HepG2 (cell line): Measurements from ENCODE around the gene KAT14. TPM values are rescaled to one million over a fixed set of nuclear protein-coding genes. Genes with fewer than 3 reads are reported as not detected.

Source experiments
- ATM ChIP-seq: fragments of 450-650 bp; IDR thresholded peaks from 2 replicates; pipeline ENCODE4 v1.7.1; 2017; ENCODE audit warnings: mild to moderate bottlenecking, borderline replicate concordance
- BRD4 ChIP-seq: sonication (generic); formaldehyde crosslinking; IDR thresholded peaks from 2 replicates; pipeline ENCODE4 v1.4.0; 2020; ENCODE audit warnings: missing genetic modification reagents
- ETV6 ChIP-seq: sonication (generic); formaldehyde crosslinking; conservative IDR thresholded peaks from 2 replicates; pipeline ENCODE4 v1.4.0; 2020; ENCODE audit warnings: missing genetic modification reagents
- FOXM1 ChIP-seq: sonication (generic); formaldehyde crosslinking; IDR thresholded peaks from 2 replicates; pipeline ENCODE4 v1.5.0; 2020; ENCODE audit warnings: missing genetic modification reagents
- HNF4G ChIP-seq, 2 experiments: sonication (generic) in 1 of 2; formaldehyde crosslinking in 1 of 2; IDR thresholded peaks; 2 replicates each; pipeline versions ENCODE4 v1.4.0 to v1.6.1; 2011 to 2020; ENCODE audit warnings: borderline replicate concordance in 2 of 2, low read depth in 2 of 2, mild to moderate bottlenecking in 2 of 2, low read length in 1 of 2, missing genetic modification reagents in 1 of 2, moderate library complexity in 1 of 2
- HNRNPH1 ChIP-seq: fragments of 200-400 bp; formaldehyde crosslinking; optimal IDR thresholded peaks from 2 replicates; pipeline ENCODE3; 2017; ENCODE audit warnings: mild to moderate bottlenecking, low read depth, low read length
- HOXA3 ChIP-seq: sonication (generic); formaldehyde crosslinking; IDR thresholded peaks from 2 replicates; pipeline ENCODE4 v1.5.0; 2020; ENCODE audit warnings: missing genetic modification reagents
- HOXA9 ChIP-seq: sonication (generic); formaldehyde crosslinking; IDR thresholded peaks from 2 replicates; pipeline ENCODE4 v1.8.1; 2022; ENCODE audit warnings: missing genetic modification reagents, mild to moderate bottlenecking, moderate library complexity, borderline replicate concordance
- IRF2 ChIP-seq: IDR thresholded peaks from 2 replicates; pipeline ENCODE4 v1.6.1; 2018; ENCODE audit warnings: missing genetic modification reagents, missing compliant biosample characterization
- IRX3 ChIP-seq: sonication (generic); formaldehyde crosslinking; IDR thresholded peaks from 2 replicates; pipeline ENCODE4 v1.8.1; 2023; ENCODE audit warnings: mild to moderate bottlenecking, low read depth, missing genetic modification reagents, borderline replicate concordance
- ISL2 ChIP-seq: sonication (generic); formaldehyde crosslinking; IDR thresholded peaks from 2 replicates; pipeline ENCODE4 v1.5.0; 2020; ENCODE audit warnings: missing genetic modification reagents
- ISX ChIP-seq: sonication (generic); formaldehyde crosslinking; conservative IDR thresholded peaks from 2 replicates; pipeline ENCODE4 v1.5.0; 2020; ENCODE audit warnings: missing genetic modification reagents
- NCOA2 ChIP-seq: sonication (generic); formaldehyde crosslinking; IDR thresholded peaks from 2 replicates; pipeline ENCODE4 v1.8.0; 2022; ENCODE audit warnings: inconsistent platforms
- POGZ ChIP-seq: sonication (generic); formaldehyde crosslinking; IDR thresholded peaks from 2 replicates; pipeline ENCODE4 v1.4.0; 2020; ENCODE audit warnings: mild to moderate bottlenecking, missing genetic modification reagents
- POLR2AphosphoS2 ChIP-seq: IDR thresholded peaks from 2 replicates; pipeline ENCODE4 v1.6.1; 2011; ENCODE audit warnings: low read depth, low read length, improper control_type of control experiment
- SALL1 ChIP-seq: sonication (generic); formaldehyde crosslinking; IDR thresholded peaks from 2 replicates; pipeline ENCODE4 v1.8.0; 2022; ENCODE audit warnings: mild to moderate bottlenecking, missing genetic modification reagents
- SMARCC2 ChIP-seq: fragments of 450-650 bp; IDR thresholded peaks from 2 replicates; pipeline ENCODE4 v1.6.1; 2017; ENCODE audit warnings: antibody characterized with exemption, mild to moderate bottlenecking
- SRSF9 ChIP-seq: fragments of 200-400 bp; formaldehyde crosslinking; IDR thresholded peaks from 2 replicates; pipeline ENCODE4 v1.6.1; 2018; ENCODE audit warnings: borderline replicate concordance, mild to moderate bottlenecking, low read depth, low read length; ENCODE audit not compliant: insufficient read depth, poor library complexity, severe bottlenecking
- THYN1 ChIP-seq: sonication (generic); formaldehyde crosslinking; IDR thresholded peaks from 2 replicates; pipeline ENCODE4 v1.8.1; 2023; ENCODE audit warnings: low read depth, mild to moderate bottlenecking, moderate library complexity, missing genetic modification reagents, borderline replicate concordance
- XRCC5 ChIP-seq: fragments of 200-400 bp; formaldehyde crosslinking; optimal IDR thresholded peaks from 2 replicates; pipeline ENCODE3; 2017; ENCODE audit warnings: mild to moderate bottlenecking, low read length
- ZKSCAN1 ChIP-seq: fragments of 150-350 bp; IDR thresholded peaks from 2 replicates; pipeline ENCODE4 v1.6.1; 2014; ENCODE audit warnings: low read length
- ZNF34 ChIP-seq: sonication (generic); formaldehyde crosslinking; IDR thresholded peaks from 2 replicates; pipeline ENCODE4 v1.4.0; 2020; ENCODE audit warnings: mild to moderate bottlenecking, missing genetic modification reagents, borderline replicate concordance
- ZNF672 ChIP-seq: sonication (generic); formaldehyde crosslinking; IDR thresholded peaks from 2 replicates; pipeline ENCODE4 v1.8.1; 2022; ENCODE audit warnings: missing genetic modification reagents
- ZNF776 ChIP-seq: sonication (generic); formaldehyde crosslinking; IDR thresholded peaks from 2 replicates; pipeline ENCODE4 v1.4.0; 2020; ENCODE audit warnings: mild to moderate bottlenecking, missing genetic modification reagents
- ZNF788 ChIP-seq: sonication (generic); formaldehyde crosslinking; IDR thresholded peaks from 2 replicates; pipeline ENCODE4 v1.5.0; 2020; ENCODE audit warnings: mild to moderate bottlenecking, missing genetic modification reagents, borderline replicate concordance
- polyA plus RNA-seq, 8 experiments: library from polyadenylated mRNA; depleted of rRNA in 3 of 8; stranded (reverse) in 7 of 8; unstranded in 1 of 8; fragments of >200 nt; fragmentation: Illumina TruSeq in 4 of 8; extraction: Trizol in 4 of 8; gene quantifications; 2 replicates each; pipeline versions ENCODE4 v1.2.1 to v1.2.3, GENCODE V29; 2011 to 2016; ENCODE audit warnings: low read depth in 4 of 8, missing spikeins in 1 of 8, mixed read lengths in 1 of 8; ENCODE audit not compliant: insufficient read depth in 1 of 8
- total RNA-seq, 5 experiments: library from RNA; depleted of rRNA; stranded (reverse); fragments of >200 nt; fragmentation: Illumina TruSeq; extraction: Trizol; gene quantifications; 2 replicates each; pipeline ENCODE4 v1.2.3, GENCODE V29; 2016; ENCODE audit warnings: low read depth in 1 of 5
- TF ChIP-seq, protein P1 (sequence below): IDR thresholded peaks from 2 replicates; pipeline ENCODE4 v1.6.1; 2016; ENCODE audit warnings: missing compliant biosample characterization, missing genetic modification reagents, borderline replicate concordance
- TF ChIP-seq, protein P2 (sequence below): sonication (generic); formaldehyde crosslinking; IDR thresholded peaks from 2 replicates; pipeline ENCODE4 v1.8.0; 2023; ENCODE audit warnings: mild to moderate bottlenecking, missing genetic modification reagents
- TF ChIP-seq, protein P3 (sequence below): sonication (generic); formaldehyde crosslinking; IDR thresholded peaks from 2 replicates; pipeline ENCODE4 v1.8.0; 2022; ENCODE audit warnings: mild to moderate bottlenecking, missing genetic modification reagents; ENCODE audit not compliant: insufficient replicate concordance

The KAT14 gene
- total and polyA plus RNA-seq, 2 of the 13 experiments (the other 11 are each of a cell fraction or from before 2014, with no cell fraction given): 5.1 to 15.1 TPM

DNA sequence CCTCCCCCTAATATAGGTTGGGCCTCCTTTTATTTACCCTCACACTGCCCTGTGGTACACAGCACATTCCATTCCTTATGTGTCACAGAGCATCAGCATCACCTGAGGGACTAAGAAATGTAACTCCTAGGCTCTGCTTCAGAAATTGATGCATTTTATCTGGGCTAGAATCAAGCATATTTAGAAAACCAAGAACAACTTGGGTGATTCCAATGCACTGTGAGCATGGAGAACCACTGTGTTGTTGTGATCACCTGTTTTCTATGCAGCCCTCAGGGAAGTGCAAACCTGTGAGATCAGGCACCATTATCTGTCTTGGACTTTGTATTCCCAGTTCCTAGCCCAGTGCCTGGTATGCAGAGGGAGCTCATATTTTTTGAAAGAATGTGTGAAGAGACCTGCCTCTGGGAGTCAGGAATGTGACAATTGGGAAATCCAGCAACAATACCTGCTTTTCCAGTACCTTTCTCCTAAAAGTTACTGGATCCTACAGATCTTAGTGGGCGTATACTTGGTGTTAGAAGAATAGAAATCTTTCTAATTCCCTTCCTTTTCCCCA, 7.0 kb downstream of the KAT14 start (continued):
- TF ChIP-seq, protein P1, sequence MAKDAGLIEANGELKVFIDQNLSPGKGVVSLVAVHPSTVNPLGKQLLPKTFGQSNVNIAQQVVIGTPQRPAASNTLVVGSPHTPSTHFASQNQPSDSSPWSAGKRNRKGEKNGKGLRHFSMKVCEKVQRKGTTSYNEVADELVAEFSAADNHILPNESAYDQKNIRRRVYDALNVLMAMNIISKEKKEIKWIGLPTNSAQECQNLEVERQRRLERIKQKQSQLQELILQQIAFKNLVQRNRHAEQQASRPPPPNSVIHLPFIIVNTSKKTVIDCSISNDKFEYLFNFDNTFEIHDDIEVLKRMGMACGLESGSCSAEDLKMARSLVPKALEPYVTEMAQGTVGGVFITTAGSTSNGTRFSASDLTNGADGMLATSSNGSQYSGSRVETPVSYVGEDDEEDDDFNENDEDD (CRISPR knock-in tag): peak; percentile 12; the same call in 1 of the 2 replicates
- no peak for TF ChIP-seq HOXA9 (CRISPR knock-in tag)
- no peak for TF ChIP-seq ATM
- peak; percentile 51 for TF ChIP-seq XRCC5
- TF ChIP-seq NCOA2: peak; percentile 58; the same call in 1 of the 2 replicates
- peak; percentile 91 for TF ChIP-seq HNF4G (IDR thresholded peaks at IDR 0.05; ENCODE audit: borderline replicate concordance, low read depth, low read length)
- TF ChIP-seq HNF4G (CRISPR knock-in tag; IDR thresholded peaks at IDR 0.05; ENCODE audit: borderline replicate concordance, low read depth): peak; percentile 71; the same call in 1 of the 2 replicates
- TF ChIP-seq SMARCC2: no peak
- no peak for TF ChIP-seq THYN1
- no peak for TF ChIP-seq SRSF9
- no peak for TF ChIP-seq ZNF34 (CRISPR knock-in tag)
- TF ChIP-seq ZKSCAN1: no peak
- TF ChIP-seq ZNF788: no peak
- no peak for TF ChIP-seq HNRNPH1
- peak; percentile 58; the same call in 1 of the 2 replicates for TF ChIP-seq SALL1 (CRISPR knock-in tag)
- TF ChIP-seq ISX (CRISPR knock-in tag): no peak
- no peak for TF ChIP-seq ZNF672
- TF ChIP-seq, protein P2, sequence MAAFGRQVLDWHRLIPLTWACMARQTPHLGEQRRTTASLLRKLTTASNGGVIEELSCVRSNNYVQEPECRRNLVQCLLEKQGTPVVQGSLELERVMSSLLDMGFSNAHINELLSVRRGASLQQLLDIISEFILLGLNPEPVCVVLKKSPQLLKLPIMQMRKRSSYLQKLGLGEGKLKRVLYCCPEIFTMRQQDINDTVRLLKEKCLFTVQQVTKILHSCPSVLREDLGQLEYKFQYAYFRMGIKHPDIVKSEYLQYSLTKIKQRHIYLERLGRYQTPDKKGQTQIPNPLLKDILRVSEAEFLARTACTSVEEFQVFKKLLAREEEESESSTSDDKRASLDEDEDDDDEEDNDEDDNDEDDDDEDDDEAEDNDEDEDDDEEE: no peak
- TF ChIP-seq, protein P3, sequence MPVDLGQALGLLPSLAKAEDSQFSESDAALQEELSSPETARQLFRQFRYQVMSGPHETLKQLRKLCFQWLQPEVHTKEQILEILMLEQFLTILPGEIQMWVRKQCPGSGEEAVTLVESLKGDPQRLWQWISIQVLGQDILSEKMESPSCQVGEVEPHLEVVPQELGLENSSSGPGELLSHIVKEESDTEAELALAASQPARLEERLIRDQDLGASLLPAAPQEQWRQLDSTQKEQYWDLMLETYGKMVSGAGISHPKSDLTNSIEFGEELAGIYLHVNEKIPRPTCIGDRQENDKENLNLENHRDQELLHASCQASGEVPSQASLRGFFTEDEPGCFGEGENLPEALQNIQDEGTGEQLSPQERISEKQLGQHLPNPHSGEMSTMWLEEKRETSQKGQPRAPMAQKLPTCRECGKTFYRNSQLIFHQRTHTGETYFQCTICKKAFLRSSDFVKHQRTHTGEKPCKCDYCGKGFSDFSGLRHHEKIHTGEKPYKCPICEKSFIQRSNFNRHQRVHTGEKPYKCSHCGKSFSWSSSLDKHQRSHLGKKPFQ (CRISPR knock-in tag): no peak
- peak; percentile 56; the same call in 1 of the 2 replicates for TF ChIP-seq POGZ (CRISPR knock-in tag)
- TF ChIP-seq ZNF776 (CRISPR knock-in tag): no peak
- peak; percentile 52; the same call in 1 of the 2 replicates for TF ChIP-seq IRF2 (CRISPR knock-in tag)
- no peak for TF ChIP-seq FOXM1 (CRISPR knock-in tag)
- no peak for TF ChIP-seq BRD4 (CRISPR knock-in tag)
- TF ChIP-seq POLR2AphosphoS2: no peak
- TF ChIP-seq IRX3 (CRISPR knock-in tag): no peak
- TF ChIP-seq HOXA3 (CRISPR knock-in tag): 0 out of 2 replicates have a peak, but pooled peaks have one; percentile 27
- TF ChIP-seq ISL2 (CRISPR knock-in tag): no peak
- TF ChIP-seq ETV6: no peak
